Nucleus accumbens (tissue), 56 donors: ENCODE results near the gene SRC.

ENCODE experiments used
- DNase-seq, 56 donors: peaks; one replicate each; lab custom pipeline; 2025; lab: John Stamatoyannopoulos, UW

SRC gene

GRCh38 chr20:37404461-37404890, 58.5 kb downstream of the SRC start:
- no peak for DNase-seq

- no peak for DNase-seq
These were observed 59.5 kb downstream of the SRC start for GRCh38 chr20:37405351-37405897.

DNA sequence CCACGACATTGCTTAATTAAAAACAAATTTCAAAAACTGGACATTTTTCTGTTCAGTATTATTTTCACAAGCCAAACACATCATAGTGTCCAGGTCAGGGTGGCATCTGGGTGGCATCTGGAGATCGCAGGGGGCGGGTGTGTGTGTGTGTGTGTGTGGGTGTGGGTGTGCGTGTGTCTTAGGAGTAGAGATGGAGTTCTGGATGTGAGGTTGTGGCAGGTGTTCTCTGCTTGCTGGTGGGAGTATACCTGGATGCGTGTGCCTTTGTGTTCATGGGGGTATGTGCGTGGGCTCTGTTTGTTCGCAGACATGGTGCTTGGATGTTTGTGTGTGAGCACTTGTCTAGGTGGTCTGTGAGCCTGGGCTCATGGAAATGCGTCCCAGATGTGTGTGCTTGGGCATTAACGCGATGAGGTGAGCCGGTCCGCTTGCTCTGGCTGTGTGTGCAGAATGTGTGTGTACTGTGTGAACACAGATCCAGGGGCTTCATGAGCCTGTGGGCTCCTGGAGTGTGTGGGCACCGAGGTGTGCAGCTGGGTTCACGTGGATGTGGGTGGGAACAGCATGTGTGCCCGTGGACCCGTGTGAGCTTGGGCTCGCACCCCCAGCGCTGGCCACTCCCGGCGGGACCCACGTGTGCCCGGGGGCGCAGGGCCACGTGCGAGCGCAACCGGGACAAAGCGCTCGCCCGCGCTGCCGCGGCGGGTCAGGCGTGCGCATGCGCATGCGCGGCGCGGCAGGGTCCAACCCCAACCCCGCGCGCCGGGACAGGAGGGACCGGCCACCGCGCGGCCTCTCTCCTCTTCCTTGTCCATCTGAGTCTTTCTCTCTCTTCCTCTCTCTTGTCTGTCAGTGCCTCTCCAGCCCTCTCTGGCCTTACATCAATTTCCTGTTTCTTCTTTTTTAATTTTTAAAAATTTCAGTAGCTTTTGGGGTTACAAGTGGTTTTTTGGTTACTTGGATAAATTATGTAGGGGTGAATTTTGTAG, 60.4 kb downstream of the SRC start:
- DNase-seq: peak in 33 of 56 donors; percentile 9 to 69 (median 33)

GRCh38 chr20:37407019-37407566, 61.2 kb downstream of the SRC start:
- DNase-seq: no peak

GRCh38 chr20:37407573-37408002, 61.6 kb downstream of the SRC start:
- DNase-seq: peak in 6 of 56 donors; percentile 7 to 32 (median 15)

DNA sequence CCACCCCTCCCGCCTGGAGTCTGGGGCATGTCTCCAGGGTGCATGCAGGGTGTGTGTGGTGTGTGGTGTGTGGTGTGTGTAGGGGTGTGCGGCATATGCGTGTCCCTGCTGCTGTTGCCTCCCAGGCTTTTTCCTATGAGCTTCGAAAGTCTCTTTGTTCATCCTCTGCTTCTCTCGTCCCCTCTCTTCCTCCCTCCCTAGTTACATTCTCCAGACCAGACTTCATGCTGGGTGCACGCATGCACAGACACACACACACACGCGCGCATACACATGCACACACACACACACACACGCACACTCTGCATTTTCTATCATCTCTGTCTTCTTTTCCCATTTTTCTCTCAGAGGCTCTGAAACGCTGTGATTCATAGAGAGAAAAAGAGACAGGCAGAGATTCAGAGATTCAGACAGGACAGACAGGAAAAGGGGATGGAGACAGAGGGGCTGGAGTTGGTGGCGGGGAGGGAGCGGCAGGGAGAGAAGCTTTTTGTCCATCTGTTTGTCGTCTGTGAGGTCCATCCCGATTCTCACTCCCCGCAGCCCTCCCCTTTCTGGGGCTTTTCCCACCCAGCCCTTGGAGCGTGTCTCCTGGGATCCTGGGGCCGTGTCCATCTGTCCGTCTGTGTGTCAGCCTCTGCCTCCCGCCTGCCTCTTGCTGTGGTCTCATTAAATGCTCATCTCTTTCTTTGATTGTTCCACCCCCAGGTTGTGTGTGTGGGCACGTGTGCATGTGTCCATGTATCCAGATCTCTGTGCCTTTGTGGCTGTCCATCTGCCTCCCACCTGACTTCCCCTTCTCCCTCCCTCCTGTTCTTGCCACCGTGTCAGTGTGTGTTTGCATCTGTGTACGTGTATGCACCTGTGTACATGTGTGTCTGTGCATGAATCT, 62.6 kb downstream of the SRC start:
- DNase-seq: peak in 12 of 56 donors; percentile 8 to 48 (median 25)

GRCh38 chr20:37411408-37412219, 65.7 kb downstream of the SRC start:
- DNase-seq: no peak

- no peak for DNase-seq
These were observed 67.0 kb downstream of the SRC start for GRCh38 chr20:37413023-37413334.

DNA sequence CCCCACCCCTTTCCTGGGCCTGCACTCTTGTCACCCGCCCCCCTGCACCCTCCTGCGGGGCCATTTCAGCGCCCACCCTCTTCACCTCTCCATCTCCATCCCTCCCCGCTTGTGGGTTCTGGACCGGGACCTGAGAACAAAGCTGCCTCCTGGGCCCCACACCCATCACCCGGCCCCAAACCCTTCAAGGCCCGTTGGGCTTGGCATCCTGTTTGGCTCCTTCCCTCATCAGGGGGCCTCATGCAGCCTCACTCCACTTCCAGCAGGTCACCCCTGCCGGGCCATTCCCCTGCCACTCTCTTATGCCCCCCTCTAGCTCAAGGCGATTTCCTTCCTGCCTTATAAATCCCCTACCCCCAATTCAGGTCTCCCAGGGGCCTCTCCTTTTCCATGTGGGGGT, 67.4 kb downstream of the SRC start:
- DNase-seq: no peak

DNA sequence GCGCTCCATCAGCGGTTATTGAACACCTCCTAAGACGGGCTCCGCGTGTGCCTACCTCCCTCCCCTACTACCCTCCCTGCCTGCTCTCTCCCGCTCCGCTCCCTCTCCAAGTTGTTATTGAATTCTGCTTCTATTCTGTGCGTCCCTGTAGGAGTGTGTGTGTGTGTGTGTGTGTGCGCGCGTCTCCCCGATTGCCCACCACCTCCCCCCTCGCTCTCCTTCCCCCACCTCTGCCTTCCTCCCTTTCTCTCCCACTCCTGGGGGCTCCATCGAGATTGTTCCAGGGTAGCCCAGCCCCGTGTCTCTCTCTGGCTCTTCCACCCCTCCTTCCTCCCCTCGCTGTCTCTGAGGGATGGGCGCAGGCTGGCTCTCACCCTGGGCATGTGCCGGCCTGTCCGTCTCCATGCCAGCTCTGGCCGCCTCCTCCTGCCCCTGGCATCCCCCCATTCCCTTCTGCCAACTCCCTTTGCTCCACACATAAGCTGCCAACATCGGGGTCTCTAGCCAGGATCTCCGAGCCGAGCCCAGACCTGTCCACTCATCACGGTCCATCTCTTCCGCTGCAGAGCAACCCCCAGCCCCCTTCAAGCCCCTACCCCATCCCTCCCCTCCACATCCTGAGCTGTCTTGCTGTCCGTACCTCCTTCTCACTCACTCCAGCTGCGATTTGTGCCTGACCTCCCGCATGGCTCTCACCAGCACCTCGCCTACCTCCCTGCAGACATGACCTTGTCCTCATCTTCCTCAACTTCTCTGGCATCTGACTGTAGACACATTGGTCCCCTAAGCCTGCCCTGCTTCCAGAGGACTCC, 68.5 kb downstream of the SRC start:
- DNase-seq: peak in 31 of 56 donors; percentile 5 to 81 (median 47)

GRCh38 chr20:37415118-37416085, 69.5 kb downstream of the SRC start:
- no peak for DNase-seq

DNA sequence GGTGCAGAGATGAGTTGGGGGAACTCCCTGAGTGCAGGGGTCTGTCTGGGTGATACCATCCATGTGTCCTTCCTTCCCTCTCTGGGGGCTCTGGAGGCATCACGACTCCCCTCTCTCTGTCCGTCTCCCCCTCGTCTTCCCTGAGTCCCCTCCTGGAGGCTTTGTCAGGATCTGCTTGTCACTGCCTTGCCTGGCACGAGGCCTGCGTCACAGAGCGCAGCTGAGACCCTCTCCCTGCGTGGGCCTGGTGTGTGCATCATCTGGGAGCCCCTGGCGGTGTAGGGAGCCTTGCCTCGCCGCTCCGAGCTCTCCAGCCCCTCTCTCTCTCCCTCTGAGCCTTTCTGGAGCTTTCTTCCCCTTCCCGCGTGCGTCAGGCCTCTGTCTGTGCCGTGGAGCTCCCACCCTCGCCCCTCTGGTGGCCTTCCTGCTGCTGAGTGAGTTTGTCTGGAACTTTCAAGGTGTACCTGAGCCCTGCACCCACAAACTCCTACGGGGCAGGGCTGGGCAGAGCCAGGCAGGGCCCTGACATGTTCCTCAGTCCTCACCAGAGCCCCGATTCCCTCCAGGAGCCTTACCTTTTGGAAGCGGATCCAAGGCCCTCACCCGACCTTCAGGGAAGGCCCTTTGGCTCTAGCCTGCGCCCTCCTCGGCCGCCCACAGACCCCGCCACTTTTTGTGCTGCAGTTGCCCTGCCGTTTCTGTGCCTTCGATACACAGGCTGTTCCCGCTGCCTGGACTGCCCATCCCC, 70.3 kb downstream of the SRC start:
- no peak for DNase-seq

- no peak for DNase-seq
These were observed 71.1 kb downstream of the SRC start for GRCh38 chr20:37416848-37417616.

- peak in 2 of 56 donors; percentile 11 to 12 for DNase-seq
These were observed 71.9 kb downstream of the SRC start for GRCh38 chr20:37417617-37418467.

DNA sequence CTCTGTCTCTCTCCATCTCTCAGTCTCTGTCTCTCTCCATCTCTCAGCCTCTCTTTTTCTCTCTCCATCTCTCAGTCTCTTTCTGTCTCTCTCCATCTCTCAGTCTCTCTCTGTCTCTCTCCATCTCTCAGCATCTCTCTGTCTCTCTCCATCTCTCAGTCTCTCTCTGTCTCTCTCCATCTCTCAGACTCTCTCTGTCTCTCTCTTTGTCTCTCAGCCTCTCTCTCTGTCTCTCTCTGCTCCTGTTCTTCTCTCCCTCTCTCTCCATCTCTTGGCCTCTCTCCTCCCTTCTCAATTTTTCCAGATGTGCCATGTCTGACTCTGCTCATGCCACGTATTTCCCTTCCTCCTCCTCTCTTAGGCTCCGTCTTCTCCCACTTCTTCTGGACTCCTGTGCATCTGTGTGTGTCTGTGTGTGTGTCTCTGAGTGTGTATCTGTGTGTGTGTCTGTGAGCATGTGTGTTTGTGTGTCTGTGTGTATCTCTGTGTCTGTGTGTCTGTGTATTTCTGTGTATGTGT, 72.7 kb downstream of the SRC start:
- no peak for DNase-seq
